ENCODE measurements around the gene ZNF462.

- no peak for TF ChIP-seq CEBPB (IDR thresholded peaks at IDR 0.05)
- no peak for TF ChIP-seq MAX (IDR thresholded peaks at IDR 0.05)
- no peak for TF ChIP-seq TAF1 (IDR thresholded peaks at IDR 0.05; ENCODE audit: low read depth)
- TF ChIP-seq, protein P1, sequence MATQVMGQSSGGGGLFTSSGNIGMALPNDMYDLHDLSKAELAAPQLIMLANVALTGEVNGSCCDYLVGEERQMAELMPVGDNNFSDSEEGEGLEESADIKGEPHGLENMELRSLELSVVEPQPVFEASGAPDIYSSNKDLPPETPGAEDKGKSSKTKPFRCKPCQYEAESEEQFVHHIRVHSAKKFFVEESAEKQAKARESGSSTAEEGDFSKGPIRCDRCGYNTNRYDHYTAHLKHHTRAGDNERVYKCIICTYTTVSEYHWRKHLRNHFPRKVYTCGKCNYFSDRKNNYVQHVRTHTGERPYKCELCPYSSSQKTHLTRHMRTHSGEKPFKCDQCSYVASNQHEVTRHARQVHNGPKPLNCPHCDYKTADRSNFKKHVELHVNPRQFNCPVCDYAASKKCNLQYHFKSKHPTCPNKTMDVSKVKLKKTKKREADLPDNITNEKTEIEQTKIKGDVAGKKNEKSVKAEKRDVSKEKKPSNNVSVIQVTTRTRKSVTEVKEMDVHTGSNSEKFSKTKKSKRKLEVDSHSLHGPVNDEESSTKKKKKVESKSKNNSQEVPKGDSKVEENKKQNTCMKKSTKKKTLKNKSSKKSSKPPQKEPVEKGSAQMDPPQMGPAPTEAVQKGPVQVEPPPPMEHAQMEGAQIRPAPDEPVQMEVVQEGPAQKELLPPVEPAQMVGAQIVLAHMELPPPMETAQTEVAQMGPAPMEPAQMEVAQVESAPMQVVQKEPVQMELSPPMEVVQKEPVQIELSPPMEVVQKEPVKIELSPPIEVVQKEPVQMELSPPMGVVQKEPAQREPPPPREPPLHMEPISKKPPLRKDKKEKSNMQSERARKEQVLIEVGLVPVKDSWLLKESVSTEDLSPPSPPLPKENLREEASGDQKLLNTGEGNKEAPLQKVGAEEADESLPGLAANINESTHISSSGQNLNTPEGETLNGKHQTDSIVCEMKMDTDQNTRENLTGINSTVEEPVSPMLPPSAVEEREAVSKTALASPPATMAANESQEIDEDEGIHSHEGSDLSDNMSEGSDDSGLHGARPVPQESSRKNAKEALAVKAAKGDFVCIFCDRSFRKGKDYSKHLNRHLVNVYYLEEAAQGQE (IDR thresholded peaks at IDR 0.05; ENCODE audit: low read depth) = no peak
- TF ChIP-seq EGR1 (IDR thresholded peaks at IDR 0.05) = no peak
- no peak for TF ChIP-seq CREB1 (IDR thresholded peaks at IDR 0.05; ENCODE audit: low read depth)
- TF ChIP-seq USF1 (IDR thresholded peaks at IDR 0.05) = no peak
- no peak for TF ChIP-seq RAD21 (IDR thresholded peaks at IDR 0.05; ENCODE audit: low read depth)
- TF ChIP-seq EP300 (IDR thresholded peaks at IDR 0.05; ENCODE audit: borderline replicate concordance) = no peak
- no peak for TF ChIP-seq YY1 (IDR thresholded peaks at IDR 0.05; ENCODE audit: low read depth)
- TF ChIP-seq TEAD4 (IDR thresholded peaks at IDR 0.05) = no peak
Measured at GRCh38 chr9:106930477-106930876, 67.5 kb downstream of the ZNF462 start.

All from Ishikawa (cell line).